Heart left ventricle (tissue), 16 donors: Measurements from ENCODE around the gene DUSP28. TPM values are rescaled to one million over a fixed set of nuclear protein-coding genes. Genes with fewer than 3 reads are reported as not detected.

ENCODE experiments used
- ATAC-seq, 4 donors: fragments of 200-7000 bp; cut with Tn5 transposase; one replicate each; pipeline ENCODE4 v1.9.1; 2020 to 2022; ENCODE audit warnings: moderate library complexity in 4 of 4, mild to moderate bottlenecking in 3 of 4, moderate number of reproducible peaks in 1 of 4
- DNase-seq, 5 donors: peaks; one replicate each; pipeline ENCODE4 v3.0.0-alpha.2; 2020
- H3K27ac ChIP-seq, 12 donors: fragments of 200-600 bp; sonication (generic) in 4 of 12; one replicate each; pipeline versions ENCODE4 v1.5.0 to v1.8.0; 2016 to 2022; ENCODE audit warnings: mild to moderate bottlenecking in 2 of 12
- H3K27me3 ChIP-seq, 9 donors: fragments of 200-600 bp; sonication (generic) in 2 of 9; one replicate each; pipeline versions ENCODE4 v1.5.1 to v1.8.0; 2016 to 2022; ENCODE audit warnings: mild to moderate bottlenecking in 3 of 9
- H3K36me3 ChIP-seq, 9 donors: fragments of 200-600 bp; sonication (generic) in 2 of 9; one replicate each; pipeline versions ENCODE4 v1.5.0 to v1.8.0; 2018 to 2022; ENCODE audit warnings: mild to moderate bottlenecking in 2 of 9
- H3K4me1 ChIP-seq, 12 donors: fragments of 200-600 bp; sonication (generic) in 4 of 12; one replicate each; pipeline versions ENCODE4 v1.5.0 to v1.8.0; 2016 to 2022; ENCODE audit warnings: mild to moderate bottlenecking in 3 of 12
- H3K4me3 ChIP-seq, 12 donors: fragments of 200-600 bp; sonication (generic) in 4 of 12; one replicate each; pipeline versions ENCODE4 v1.5.0 to v1.8.0; 2017 to 2022; ENCODE audit warnings: mild to moderate bottlenecking in 9 of 12, moderate library complexity in 4 of 12
- H3K9me3 ChIP-seq, 12 donors: fragments of 200-600 bp; sonication (generic) in 4 of 12; one replicate each; pipeline versions ENCODE4 v1.5.0 to v1.8.0; 2016 to 2022; ENCODE audit warnings: mild to moderate bottlenecking in 1 of 12
- POLR2A ChIP-seq, 2 donors: fragments of 450-650 bp; IDR thresholded peaks; one replicate each; pipeline ENCODE4 v1.6.1; 2017; ENCODE audit warnings: antibody characterized with exemption in 2 of 2, mild to moderate bottlenecking in 2 of 2, moderate library complexity in 2 of 2
- WGBS, 4 donors: extraction: QIAGEN DNeasy Blood & Tissue Kit in 2 of 4; methylation state at CpG; one replicate each; pipeline versions ENCODE4 v1.1.5 to v1.1.7; 2013 to 2018; 5-methylcytosine and 5-hydroxymethylcytosine counted together
- intact Hi-C, 10 donors: fragments of 100-400 bp; cut with DNase I; formaldehyde crosslinking; loops; one replicate each; pipeline versions ENCODE4 v1.11.1 to v1.14.2; 2022
- polyA plus RNA-seq, 2 donors: library from polyadenylated mRNA; stranded (reverse); fragments of 200-250 nt; gene quantifications; one replicate each; pipeline ENCODE4 v1.2.3, GENCODE V29; 2013
- total RNA-seq, 9 donors: library from RNA; depleted of rRNA in 2 of 9; stranded (reverse); fragments of >200 nt in 2 of 9; fragmentation: NEBNext Ultra II Directional in 3 of 9; extraction: Animal tissue kit (Norgen Biotek cat#: 25700) in 3 of 9; gene quantifications; one replicate each; pipeline versions ENCODE4 v1.1.0 to v1.2.4, GENCODE V29; 2016 to 2023
- TF ChIP-seq, protein P1 (sequence below), 12 donors: fragments of 200-600 bp; sonication (generic) in 4 of 12; IDR thresholded peaks; one replicate each; pipeline versions ENCODE4 v1.5.0 to v1.8.0; 2018 to 2022; ENCODE audit warnings: antibody characterized with exemption in 12 of 12, mild to moderate bottlenecking in 5 of 12
- donor health status: ischemic (EF 13 %, LVEDD 7.1; RV severe dilation, severe dysfunction).
- donor health status: healthy with polysubstance abuse.
- donor health status: DM: no; HTN: yes; CAD: no.
- donor health status: DM: no; HTN: no; CAD: no.
- donor health status: ischemic (EF 25% LVEDD 6.9; RV normal size, moderate dysfunction).
- donor health status: ischemic (EF 25% LVEDD 5.7; RV mildly dilated, moderate dysfunction).
- donor health status: healthy.
- donor health status: DM: yes; HTN: yes; CAD: no.
- donor health status: ischemic (EF 35%, LVEDD 5.7; RV mildly dilated, moderate dysfunction).
- donor health status: nonischemic (EF 11% LVEDD 7.7; RV severe dilation, severe dysfunction).
- donor health status: DM: yes; HTN: yes; CAD: no.
- donor health status: PGD.
- donor health status: ischemic (EF 29% LVEDD 5.4; RV normal size, mild dysfunction).
- donor health status: nonischemic (EF 23%, LVEDD 6.1; RV moderate dilation, normal function).

The DUSP28 gene
- total and polyA plus RNA-seq, 11 donors, result 3.6 to 23.9 (median 13.3) TPM

DNA sequence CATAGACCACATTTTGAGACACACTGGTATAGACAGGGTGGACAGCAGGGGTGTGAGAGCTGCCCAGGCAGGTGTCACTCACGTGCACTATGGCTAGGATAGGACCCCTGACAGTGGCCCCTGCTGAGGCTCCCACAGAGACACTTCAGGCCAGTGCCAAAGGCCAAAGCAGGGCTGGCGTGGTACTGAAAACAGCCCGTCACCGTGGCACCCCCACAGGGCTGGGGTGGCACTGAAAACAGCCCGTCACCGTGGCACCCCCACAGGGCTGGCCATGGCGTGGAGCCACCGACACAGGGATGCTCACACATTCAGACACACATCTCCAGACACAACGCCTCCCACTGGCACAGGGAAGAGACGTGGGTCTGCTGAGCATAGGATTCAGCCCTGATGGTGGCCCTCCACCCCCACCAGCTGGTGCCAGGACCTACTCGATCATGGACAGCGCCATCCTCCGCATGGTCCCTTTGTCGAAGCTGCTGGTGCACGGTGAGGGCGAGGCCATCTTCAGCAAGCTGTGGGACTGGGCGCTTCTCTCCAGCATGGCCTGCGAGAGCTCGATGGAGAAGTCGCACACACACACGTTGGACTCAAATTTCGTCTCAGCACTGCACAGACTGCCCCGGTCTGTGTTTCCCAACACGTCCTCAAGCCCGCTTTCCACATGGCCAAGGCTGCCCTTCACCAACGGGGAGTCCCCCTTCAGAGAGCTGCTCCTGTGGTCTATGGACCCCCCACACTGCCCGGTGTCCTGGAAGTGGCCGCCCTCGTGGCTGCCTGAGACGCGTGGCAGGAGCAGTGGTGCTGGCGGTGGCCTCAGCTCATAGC is 36.5 kb upstream of the DUSP28 start:
- WGBS, 4 donors, result 96 to 98% (median 98%) methylated on average over 29 to 32 of the region's 32 CpGs
- intact Hi-C loops, result no loop called here
- peaks cover 0 to 7% (median 0%) of the 10 kb centered on the region in 9 donors for H3K27me3 ChIP-seq
- H3K27ac ChIP-seq, result no peak overlapping the region
- H3K36me3 ChIP-seq, result peaks cover 0 to 47% (median 14%) of the 10 kb centered on the region in 9 donors
- H3K9me3 ChIP-seq, result peaks cover 0 to 21% (median 0%) of the 10 kb centered on the region in 12 donors
- ATAC-seq (peak in 1 of 4 donors; percentile 38), DNase-seq (no peak)
- no peak for TF ChIP-seq POLR2A (IDR thresholded peaks at IDR 0.05)
- TF ChIP-seq, protein P1, sequence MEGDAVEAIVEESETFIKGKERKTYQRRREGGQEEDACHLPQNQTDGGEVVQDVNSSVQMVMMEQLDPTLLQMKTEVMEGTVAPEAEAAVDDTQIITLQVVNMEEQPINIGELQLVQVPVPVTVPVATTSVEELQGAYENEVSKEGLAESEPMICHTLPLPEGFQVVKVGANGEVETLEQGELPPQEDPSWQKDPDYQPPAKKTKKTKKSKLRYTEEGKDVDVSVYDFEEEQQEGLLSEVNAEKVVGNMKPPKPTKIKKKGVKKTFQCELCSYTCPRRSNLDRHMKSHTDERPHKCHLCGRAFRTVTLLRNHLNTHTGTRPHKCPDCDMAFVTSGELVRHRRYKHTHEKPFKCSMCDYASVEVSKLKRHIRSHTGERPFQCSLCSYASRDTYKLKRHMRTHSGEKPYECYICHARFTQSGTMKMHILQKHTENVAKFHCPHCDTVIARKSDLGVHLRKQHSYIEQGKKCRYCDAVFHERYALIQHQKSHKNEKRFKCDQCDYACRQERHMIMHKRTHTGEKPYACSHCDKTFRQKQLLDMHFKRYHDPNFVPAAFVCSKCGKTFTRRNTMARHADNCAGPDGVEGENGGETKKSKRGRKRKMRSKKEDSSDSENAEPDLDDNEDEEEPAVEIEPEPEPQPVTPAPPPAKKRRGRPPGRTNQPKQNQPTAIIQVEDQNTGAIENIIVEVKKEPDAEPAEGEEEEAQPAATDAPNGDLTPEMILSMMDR (IDR thresholded peaks at IDR 0.05), result no peak
- no peak overlapping the region for H3K4me3 ChIP-seq
- H3K4me1 ChIP-seq, result peaks cover 0 to 9% (median 0%) of the 10 kb centered on the region in 12 donors

DNA sequence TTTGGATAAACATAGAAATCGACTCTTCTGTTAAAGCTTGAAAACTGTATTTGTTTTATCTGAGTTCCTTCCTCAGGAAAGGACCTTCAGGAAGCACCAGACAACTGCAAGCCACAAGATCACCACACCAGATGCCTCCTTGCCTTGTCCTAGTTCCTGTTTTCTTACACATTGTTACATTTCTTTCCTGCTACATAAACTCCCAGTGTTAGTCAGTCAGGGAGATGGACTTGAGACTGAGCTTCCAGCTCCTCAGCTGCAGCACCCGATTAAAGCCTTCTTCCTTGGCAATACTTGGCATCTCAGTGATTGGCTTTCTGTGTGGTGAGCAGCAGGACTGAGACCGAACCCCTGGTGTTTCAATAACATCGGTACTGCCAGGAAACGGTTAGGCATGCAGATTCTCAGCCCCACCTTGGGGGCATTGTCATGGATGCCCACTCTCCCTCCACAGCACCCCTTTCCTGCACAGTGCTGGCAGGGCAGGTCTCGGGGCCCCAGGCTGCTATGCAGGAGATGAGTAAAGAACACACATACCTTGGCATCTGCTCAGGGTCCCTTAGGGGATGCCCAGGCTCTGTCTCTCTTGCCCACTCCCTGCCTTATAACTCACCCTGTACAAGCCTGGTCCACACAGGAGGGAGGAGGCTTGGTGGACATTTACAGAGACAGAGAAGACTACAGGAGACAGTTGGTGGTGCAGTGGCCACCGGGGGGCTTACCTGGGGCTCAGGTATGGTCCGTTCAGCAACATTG is 35.0 kb upstream of the DUSP28 start:
- ATAC-seq (no peak), DNase-seq (no peak)
- Histone ChIP-seq H3K9me3 (peaks cover 0 to 21% (median 0%) of the 10 kb centered on the region in 12 donors), H3K27ac (no peak overlapping the region), H3K27me3 (peaks cover 0 to 2% (median 0%) of the 10 kb centered on the region in 9 donors), H3K4me1 (peaks cover 0 to 4% (median 0%) of the 10 kb centered on the region in 12 donors), H3K4me3 (no peak overlapping the region), H3K36me3 (peaks cover 0 to 51% (median 14%) of the 10 kb centered on the region in 9 donors)
- TF ChIP-seq, protein P1 (IDR thresholded peaks at IDR 0.05), result no peak
- no peak for TF ChIP-seq POLR2A (IDR thresholded peaks at IDR 0.05)
- intact Hi-C loops, result no loop called here
- WGBS, 4 donors, result 81 to 91% (median 90%) methylated on average over 7 to 8 of the region's 8 CpGs

DNA sequence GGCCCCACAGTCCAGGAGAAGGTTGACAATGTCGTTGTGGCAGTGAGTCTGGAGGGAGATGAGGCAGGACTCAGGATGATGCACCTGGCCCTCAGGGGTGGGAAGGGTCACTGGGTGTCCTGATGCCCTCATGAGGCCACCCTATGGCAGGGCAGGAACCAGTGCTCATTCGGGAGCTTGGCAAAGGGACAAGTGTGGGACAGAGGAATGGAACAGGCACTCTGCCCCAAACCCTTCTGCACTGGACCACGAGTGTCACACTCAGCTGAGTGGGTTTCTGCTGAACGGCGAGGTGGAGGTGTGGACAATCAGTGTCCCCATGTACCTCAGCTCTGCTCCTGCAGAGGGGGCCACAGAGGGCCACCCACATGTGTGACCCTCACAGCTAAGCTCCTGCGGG is 34.4 kb upstream of the DUSP28 start:
- WGBS, 4 donors, result 96 to 97% (median 96%) methylated on average over 5 to 6 of the region's 6 CpGs
- intact Hi-C loops, result no loop called here
- Histone ChIP-seq H3K4me1 (no peaks in the 10 kb centered on the region), H3K36me3 (peaks cover 0 to 51% (median 14%) of the 10 kb centered on the region in 9 donors), H3K27me3 (no peaks in the 10 kb centered on the region), H3K4me3 (no peak overlapping the region), H3K9me3 (peaks cover 0 to 24% (median 0%) of the 10 kb centered on the region in 12 donors), H3K27ac (no peak overlapping the region)
- DNase-seq (no peak), ATAC-seq (no peak)
- TF ChIP-seq, protein P1 (IDR thresholded peaks at IDR 0.05), result no peak
- TF ChIP-seq POLR2A (IDR thresholded peaks at IDR 0.05), result no peak

DNA sequence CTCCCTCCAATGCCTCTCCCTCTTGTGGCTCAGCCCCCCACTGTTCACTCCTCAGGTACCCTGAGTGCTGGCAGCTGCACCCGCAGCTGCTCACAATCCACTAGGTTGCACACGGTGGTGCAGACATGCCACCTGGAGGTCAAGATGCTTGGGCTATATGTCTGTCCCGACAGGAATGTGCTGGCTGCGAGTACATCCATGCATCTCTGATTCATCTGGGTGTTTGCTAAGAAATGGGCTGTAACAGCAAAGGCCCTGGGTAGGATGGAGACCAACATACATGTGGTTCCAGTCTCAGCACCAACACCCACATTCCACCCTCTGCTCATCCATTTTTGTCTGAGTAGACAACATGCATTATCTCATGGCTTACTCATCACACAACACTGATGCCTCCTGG is 33.6 kb upstream of the DUSP28 start:
- peaks cover 0 to 51% (median 14%) of the 10 kb centered on the region in 9 donors for H3K36me3 ChIP-seq
- ATAC-seq, result no peak
- no peak for DNase-seq
- no peak overlapping the region for H3K27ac ChIP-seq
- H3K4me3 ChIP-seq, result no peak overlapping the region
- H3K9me3 ChIP-seq, result peaks cover 0 to 31% (median 4%) of the 10 kb centered on the region in 12 donors
- H3K4me1 ChIP-seq, result no peaks in the 10 kb centered on the region
- TF ChIP-seq, protein P1 (IDR thresholded peaks at IDR 0.05), result no peak
- TF ChIP-seq POLR2A (IDR thresholded peaks at IDR 0.05), result no peak
- WGBS, 4 donors, result 87 to 93% (median 91%) methylated on average over 3 to 4 of the region's 4 CpGs
- intact Hi-C loops, result no loop called here
- no peaks in the 10 kb centered on the region for H3K27me3 ChIP-seq
